Hematopoietic multipotent progenitor cell (in vitro differentiated cells): ENCODE measurements around the gene NRCAM. TPM values are rescaled to one million over a fixed set of nuclear protein-coding genes. Genes with fewer than 3 reads are reported as not detected.
A peak's percentile ranks its signal among the peaks of the same experiment; 100 is the strongest.
"Not testable (repeated sequence)": the region's sequence is repeated elsewhere in the genome, so short reads cannot be mapped to it uniquely, and the experiment has no call there.

Experiments used
- DNase-seq, 3 donors: peaks; one replicate each; pipeline ENCODE4 v3.0.0-alpha.2; 2011 to 2015; ENCODE audit warnings: low read depth in 2 of 3, low spot score in 2 of 3
- total RNA-seq: library from RNA; depleted of rRNA; stranded (reverse); fragments of >200 nt; gene quantifications from one replicate; pipeline ENCODE4 v1.2.3, GENCODE V29; 2012

NRCAM gene
- total RNA-seq, 1 donor, result under 0.01 TPM

- peak in 1 of 3 donors; percentile 1 for DNase-seq
Observed at GRCh38 chr7:108360058-108360800, 96.0 kb downstream of the NRCAM start.

DNA sequence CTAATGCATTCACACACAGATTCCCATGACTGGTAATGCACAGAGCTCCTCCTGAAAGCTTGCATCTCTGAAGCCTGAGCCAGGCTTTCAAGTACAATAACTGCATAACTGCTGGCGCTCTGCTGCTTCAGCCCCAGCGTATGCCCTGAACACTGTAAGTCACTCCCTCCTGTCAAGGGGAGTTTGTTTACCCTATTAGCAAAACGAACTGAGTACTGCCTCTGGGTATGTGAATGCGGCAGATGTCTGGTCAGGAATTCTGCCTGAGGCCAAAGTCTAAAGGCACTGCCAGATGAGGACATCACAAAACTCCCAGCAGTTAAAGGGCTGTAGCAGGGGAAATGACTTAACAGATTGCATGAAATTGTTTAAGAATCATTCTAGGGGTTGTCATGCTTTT lies 97.7 kb downstream of the NRCAM start:
- DNase-seq, result no peak

- DNase-seq, result no peak
Observed at GRCh38 chr7:108351729-108352131, 104.5 kb downstream of the NRCAM start.

GRCh38 chr7:108348913-108349312 lies 107.3 kb downstream of the NRCAM start:
- DNase-seq, result no peak

DNA sequence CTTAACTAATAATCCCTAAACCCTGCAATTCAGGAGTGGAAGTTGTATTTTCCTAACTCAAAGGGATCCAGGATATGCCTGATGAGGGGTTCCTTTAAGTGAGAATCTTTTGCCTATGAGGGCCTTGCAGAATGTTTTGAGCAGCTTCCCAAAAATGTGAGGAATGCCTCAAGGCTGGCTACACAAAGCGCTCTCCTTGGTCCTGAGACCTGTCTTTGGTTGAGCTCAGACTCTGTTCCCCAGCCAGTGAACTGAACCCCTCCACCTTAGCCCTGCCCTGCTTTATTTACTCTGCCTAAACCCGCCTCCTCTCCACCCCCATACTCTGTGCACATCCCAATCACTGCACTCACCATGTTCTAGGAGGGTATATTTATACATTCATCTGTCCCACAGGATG lies 108.6 kb downstream of the NRCAM start:
- peak in 1 of 3 donors; percentile 14 for DNase-seq

DNA sequence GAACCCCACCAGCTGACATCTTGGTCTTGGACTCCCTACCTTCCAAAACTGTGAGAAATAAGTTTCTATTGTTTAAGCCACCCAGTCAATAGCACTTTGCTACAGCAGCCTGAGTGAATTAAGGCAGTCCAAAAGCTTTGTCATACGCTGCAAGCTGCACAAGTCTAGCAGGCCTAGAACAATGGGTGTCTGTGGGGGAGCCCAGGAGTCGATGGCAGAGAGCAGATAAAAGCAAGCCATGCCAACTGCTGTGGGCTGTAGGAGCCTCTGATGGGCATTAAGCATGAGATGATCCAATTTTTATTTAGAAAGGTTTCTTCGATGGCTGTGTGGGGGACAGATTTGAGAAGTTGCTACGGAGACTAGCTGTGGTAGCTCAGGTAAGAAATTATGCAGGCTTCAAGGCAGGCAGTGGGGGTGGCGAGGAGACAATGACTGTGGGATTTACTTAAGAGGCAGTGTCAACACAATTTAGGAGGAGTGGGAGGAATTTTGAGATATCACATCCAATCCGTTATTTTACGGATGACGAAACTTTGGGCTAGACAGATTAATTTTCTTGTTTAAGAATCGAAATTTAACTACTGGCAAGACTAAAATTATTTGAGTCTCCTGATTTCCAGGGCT lies 110.4 kb downstream of the NRCAM start:
- DNase-seq, result no peak

GRCh38 chr7:108340856-108341411 lies 115.3 kb downstream of the NRCAM start:
- no peak for DNase-seq

DNA sequence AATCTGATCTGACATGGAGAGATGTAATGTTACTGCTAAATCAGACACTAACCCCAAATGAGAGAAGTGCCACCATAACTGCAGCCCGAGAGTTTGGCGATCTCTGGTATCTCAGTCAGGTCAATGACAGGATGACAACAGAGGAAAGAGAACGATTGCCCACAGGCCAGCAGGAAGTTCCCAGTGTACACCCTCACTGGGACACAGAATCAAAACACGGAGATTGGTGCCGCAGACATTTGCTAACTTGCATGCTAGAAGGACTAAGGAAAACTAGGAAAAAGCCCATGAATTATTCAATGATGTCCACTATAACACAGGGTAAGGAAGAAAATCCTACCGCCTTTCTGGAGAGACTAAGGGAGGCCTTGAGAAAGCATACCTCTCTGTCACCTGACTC lies 115.8 kb downstream of the NRCAM start:
- not testable (repeated sequence) for DNase-seq

DNA sequence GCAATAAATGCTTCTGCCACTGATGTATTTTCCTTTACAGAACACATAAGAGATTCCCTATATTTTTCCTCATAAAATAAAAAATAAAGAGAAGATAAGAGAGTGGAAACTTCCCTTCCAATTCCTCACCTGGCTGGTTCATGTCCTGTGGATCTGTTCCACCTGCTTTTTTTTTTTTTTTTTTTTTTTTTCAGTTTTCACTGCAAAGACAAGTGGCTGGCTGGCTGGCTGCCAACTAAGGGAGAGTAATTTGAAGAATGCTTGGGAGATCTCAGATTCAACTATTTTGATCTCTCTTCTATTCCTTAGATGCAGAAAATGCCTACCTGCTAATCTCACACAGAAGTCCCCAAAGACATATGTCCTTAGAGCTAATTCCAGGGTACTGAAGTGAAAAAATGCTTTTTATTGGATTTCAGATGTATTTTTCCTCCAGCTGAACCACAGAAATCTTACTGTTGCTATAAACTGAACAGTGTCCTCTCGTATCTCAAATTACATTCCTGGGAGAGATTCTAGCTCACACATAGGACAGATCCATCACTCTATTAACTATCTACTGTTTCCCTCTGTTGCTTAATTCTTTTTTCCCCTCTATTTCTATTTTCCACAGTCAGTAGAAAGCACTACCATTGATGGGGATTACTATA lies 120.8 kb downstream of the NRCAM start:
- no peak for DNase-seq

- DNase-seq, result no peak
Observed at GRCh38 chr7:108332937-108333336, 123.3 kb downstream of the NRCAM start.

DNA sequence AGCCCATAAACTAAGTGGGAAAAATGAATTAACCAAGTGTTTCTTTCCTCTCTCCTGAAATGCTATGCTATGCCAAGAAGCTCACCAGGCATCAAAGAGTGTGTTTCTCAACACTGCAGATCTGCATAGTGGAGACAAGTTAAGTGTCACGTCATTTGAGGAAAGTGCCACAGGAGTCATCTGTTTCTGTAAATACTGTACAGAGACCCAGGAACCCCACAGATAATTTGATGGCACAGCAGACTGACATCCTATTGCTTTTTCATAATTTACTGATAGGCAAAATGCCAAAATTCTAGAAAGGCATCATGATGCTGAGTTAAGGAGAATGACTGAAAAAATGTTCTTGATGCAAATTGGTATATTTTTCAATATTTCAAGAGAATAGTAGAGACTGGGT lies 124.3 kb downstream of the NRCAM start:
- no peak for DNase-seq

- DNase-seq, result no peak
Observed at GRCh38 chr7:108330227-108330626, 126.0 kb downstream of the NRCAM start.

DNA sequence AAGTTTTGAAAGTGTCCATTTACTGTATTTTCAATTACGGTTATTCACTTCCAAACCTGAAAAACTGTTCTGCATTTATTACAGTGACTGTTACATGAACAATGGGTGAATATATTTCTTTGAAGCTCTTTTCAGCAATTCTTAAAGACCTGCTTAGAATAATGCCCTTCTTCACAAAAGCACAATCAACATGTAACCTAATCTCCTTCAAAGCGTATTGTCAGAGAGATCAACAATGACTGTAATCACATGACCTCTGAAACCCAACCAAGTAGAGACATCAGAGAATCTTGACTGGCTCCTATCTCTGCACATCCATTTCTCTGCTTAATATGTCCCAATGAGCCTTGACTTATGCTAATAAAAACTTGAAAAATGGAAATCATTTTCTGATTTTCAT lies 126.7 kb downstream of the NRCAM start:
- DNase-seq, result no peak

GRCh38 chr7:108328174-108328651 lies 128.0 kb downstream of the NRCAM start:
- peak in 1 of 3 donors; percentile 30 for DNase-seq

- DNase-seq, result no peak
Observed at GRCh38 chr7:108327353-108327752, 128.9 kb downstream of the NRCAM start.

GRCh38 chr7:108326938-108327337 lies 129.3 kb downstream of the NRCAM start:
- no peak for DNase-seq

- DNase-seq, result no peak
Observed at GRCh38 chr7:108324053-108325038, 131.9 kb downstream of the NRCAM start.

- DNase-seq, result no peak
Observed at GRCh38 chr7:108322925-108323832, 133.1 kb downstream of the NRCAM start.

DNA sequence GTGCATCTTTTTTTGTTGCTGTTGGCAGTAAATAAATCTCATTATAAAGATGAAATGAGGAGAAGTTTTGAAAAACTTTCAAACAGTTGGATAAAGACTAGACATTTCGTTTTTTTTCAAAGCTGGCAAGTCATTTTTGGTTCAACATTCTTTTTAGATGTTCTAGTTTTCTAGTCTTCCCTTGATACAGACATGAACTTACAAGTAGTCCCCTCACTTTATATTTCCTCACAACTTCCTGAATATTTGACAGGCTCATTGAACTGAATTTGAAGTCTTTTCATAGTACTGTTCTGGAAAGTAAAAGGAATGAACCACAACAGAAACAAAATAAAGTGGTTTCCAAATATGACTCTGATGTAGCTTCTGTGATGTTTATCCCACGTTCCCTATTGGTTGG lies 134.2 kb downstream of the NRCAM start:
- no peak for DNase-seq
